H9 (cell line): ENCODE results near the gene CENPC. TPM values are rescaled to one million over a fixed set of nuclear protein-coding genes. Genes with fewer than 3 reads are reported as not detected.
"Not testable (repeated sequence)": the region's sequence is repeated elsewhere in the genome, so short reads cannot be mapped to it uniquely, and the experiment has no call there.

Experiments used
- DNase-seq: peaks from one replicate; pipeline ENCODE4 v3.0.0-alpha.2; 2017
- H2AFZ ChIP-seq: one replicate; pipeline ENCODE4 v1.6.1; 2013; ENCODE audit warnings: mild to moderate bottlenecking, low read length, control low read depth, moderate library complexity
- H2AK5ac ChIP-seq: 2 replicates; pipeline ENCODE4 v1.6.1; 2013; ENCODE audit warnings: low read length, control low read depth, mixed read lengths; ENCODE audit not compliant: insufficient read length
- H2BK120ac ChIP-seq: one replicate; pipeline ENCODE4 v1.6.1; 2013; ENCODE audit warnings: low read depth, mild to moderate bottlenecking, low read length, control low read depth, inconsistent platforms; ENCODE audit not compliant: poor library complexity, severe bottlenecking
- H2BK12ac ChIP-seq: 2 replicates; pipeline ENCODE4 v1.6.1; 2013; ENCODE audit warnings: low read length, control low read depth, mixed read lengths, low read depth; ENCODE audit not compliant: insufficient read length
- H2BK15ac ChIP-seq: 2 replicates; pipeline ENCODE4 v1.6.1; 2013; ENCODE audit warnings: low read depth, low read length, control low read depth
- H2BK20ac ChIP-seq: one replicate; pipeline ENCODE4 v1.6.1; 2013; ENCODE audit warnings: low read depth, mild to moderate bottlenecking, low read length, control low read depth, inconsistent platforms; ENCODE audit not compliant: poor library complexity, severe bottlenecking
- H2BK5ac ChIP-seq: 2 replicates; pipeline ENCODE4 v1.6.1; 2013; ENCODE audit warnings: low read length, control low read depth, mixed read lengths; ENCODE audit not compliant: insufficient read length
- H3K14ac ChIP-seq: 2 replicates; pipeline ENCODE4 v1.6.1; 2013; ENCODE audit warnings: low read length, control low read depth; ENCODE audit not compliant: insufficient read depth
- H3K18ac ChIP-seq: 2 replicates; pipeline ENCODE4 v1.6.1; 2013; ENCODE audit warnings: low read depth, mild to moderate bottlenecking, mixed read lengths, low read length, control low read depth; ENCODE audit not compliant: insufficient read length
- H3K23ac ChIP-seq: 2 replicates; pipeline ENCODE4 v1.6.1; 2013; ENCODE audit warnings: low read length, control low read depth, mixed read lengths, low read depth; ENCODE audit not compliant: insufficient read length
- H3K23me2 ChIP-seq: 2 replicates; pipeline ENCODE4 v1.6.1; 2013; ENCODE audit warnings: low read depth, mild to moderate bottlenecking, mixed read lengths, low read length, control low read depth; ENCODE audit not compliant: insufficient read length, poor library complexity, severe bottlenecking
- H3K27ac ChIP-seq: 2 replicates; pipeline ENCODE4 v1.5.1; 2013; ENCODE audit warnings: low read length, control low read depth, mixed read lengths, low read depth; ENCODE audit not compliant: insufficient read length
- H3K27me3 ChIP-seq: 2 replicates; pipeline ENCODE4 v1.6.1; 2013; ENCODE audit warnings: low read length, control low read depth, inconsistent platforms; ENCODE audit not compliant: insufficient read depth
- H3K4ac ChIP-seq: 2 replicates; pipeline ENCODE4 v1.6.1; 2013; ENCODE audit warnings: low read depth, mild to moderate bottlenecking, control low read depth, inconsistent platforms, low read length, moderate library complexity
- H3K4me1 ChIP-seq: 2 replicates; pipeline ENCODE4 v1.6.1; 2013; ENCODE audit warnings: low read length, control low read depth, inconsistent platforms; ENCODE audit not compliant: insufficient read depth
- H3K4me2 ChIP-seq: 2 replicates; pipeline ENCODE4 v1.6.1; 2013; ENCODE audit warnings: low read length, control low read depth, mixed read lengths; ENCODE audit not compliant: insufficient read length, insufficient read depth
- H3K56ac ChIP-seq: 2 replicates; pipeline ENCODE4 v1.6.1; 2013; ENCODE audit warnings: low read depth, mild to moderate bottlenecking, mixed read lengths, low read length, control low read depth; ENCODE audit not compliant: insufficient read length
- H3K79me1 ChIP-seq: 2 replicates; pipeline ENCODE4 v1.6.1; 2013; ENCODE audit warnings: low read depth, mild to moderate bottlenecking, moderate library complexity, low read length, control low read depth, inconsistent platforms; ENCODE audit not compliant: insufficient read depth, poor library complexity, severe bottlenecking
- H3K79me2 ChIP-seq: 2 replicates; pipeline ENCODE4 v1.6.1; 2013; ENCODE audit warnings: low read length, control low read depth, inconsistent platforms; ENCODE audit not compliant: insufficient read depth
- H3K9ac ChIP-seq: 2 replicates; pipeline ENCODE4 v1.6.1; 2013; ENCODE audit warnings: low read length, control low read depth, mixed read lengths; ENCODE audit not compliant: insufficient read length; ENCODE audit errors: extremely low read depth
- H3K9me3 ChIP-seq: one replicate; pipeline ENCODE4 v1.6.1; 2013; ENCODE audit warnings: low read depth, low read length, inconsistent platforms; ENCODE audit not compliant: control insufficient read depth
- H3T11ph ChIP-seq: one replicate; pipeline ENCODE4 v1.6.1; 2013; ENCODE audit warnings: mild to moderate bottlenecking, low read length, control low read depth, inconsistent platforms
- H4K20me1 ChIP-seq: one replicate; pipeline ENCODE4 v1.6.1; 2013; ENCODE audit not compliant: control insufficient read depth, insufficient read length, insufficient read depth
- H4K5ac ChIP-seq: 2 replicates; pipeline ENCODE4 v1.6.1; 2013; ENCODE audit warnings: low read depth, mild to moderate bottlenecking, mixed read lengths, low read length, control low read depth; ENCODE audit not compliant: insufficient read length
- H4K8ac ChIP-seq: replicated peaks from 2 replicates; pipeline ENCODE4 v1.6.1; 2013; ENCODE audit warnings: low read length, control low read depth, mixed read lengths, low read depth; ENCODE audit not compliant: insufficient read length
- H4K91ac ChIP-seq: 2 replicates; pipeline ENCODE4 v1.6.1; 2013; ENCODE audit warnings: low read depth, mild to moderate bottlenecking, moderate library complexity, mixed read lengths, low read length, control low read depth; ENCODE audit not compliant: insufficient read length
- H3K27ac Mint-ChIP-seq, 3 experiments: 2 replicates in 2 of 3; 3 replicates in 1 of 3; pipeline ENCODE4 v1.8.0; 2020 to 2021; ENCODE audit warnings: mixed read lengths in 3 of 3, mild to moderate bottlenecking in 1 of 3, moderate library complexity in 1 of 3
- H3K27me3 Mint-ChIP-seq: 2 replicates; pipeline ENCODE4 v1.8.0; 2021; ENCODE audit warnings: low read depth, mild to moderate bottlenecking, moderate library complexity, mixed read lengths
- H3K36me3 Mint-ChIP-seq, 3 experiments: 2 replicates in 2 of 3; 3 replicates in 1 of 3; pipeline ENCODE4 v1.8.0; 2020 to 2021; ENCODE audit warnings: low read depth in 3 of 3, mixed read lengths in 3 of 3; ENCODE audit not compliant: insufficient read depth in 1 of 3
- H3K4me1 Mint-ChIP-seq, 2 experiments: 2 replicates each; pipeline ENCODE4 v1.8.0; 2020; ENCODE audit warnings: mixed read lengths in 2 of 2
- H3K4me3 Mint-ChIP-seq, 2 experiments: 2 replicates in 1 of 2; 3 replicates in 1 of 2; pipeline ENCODE4 v1.8.0; 2020 to 2021; ENCODE audit warnings: mild to moderate bottlenecking in 2 of 2, mixed read lengths in 2 of 2, moderate library complexity in 1 of 2
- H3K9me3 Mint-ChIP-seq, 2 experiments: 2 replicates in 1 of 2; 3 replicates in 1 of 2; pipeline ENCODE4 v1.8.0; 2020; ENCODE audit warnings: mild to moderate bottlenecking in 2 of 2, mixed read lengths in 2 of 2, moderate library complexity in 1 of 2
- WGBS: extraction: QIAGEN DNeasy Blood & Tissue Kit; methylation state at CpG from one replicate; pipeline ENCODE4 v1.1.7; 2013; ENCODE audit warnings: missing lambda C conversion rate, low lambda C conversion rate, mixed read lengths; ENCODE audit not compliant: insufficient read length; ENCODE audit errors: extremely low coverage; 5-methylcytosine and 5-hydroxymethylcytosine counted together
- total RNA-seq: library from RNA; stranded (reverse); gene quantifications from 2 replicates; pipeline ENCODE4 v1.2.1, GENCODE V29; 2021
- TF ChIP-seq, protein P1 (sequence below): fragments of 200-600 bp; sonication (generic); conservative IDR thresholded peaks from 3 replicates; pipeline ENCODE4 v1.8.0; 2021; ENCODE audit warnings: antibody characterized with exemption, mild to moderate bottlenecking

CENPC gene
- total RNA-seq, 1 experiment from 2014 or later = 18.8 TPM

- Histone ChIP-seq H3K23me2 (no peaks in the 10 kb centered on the region), H3K27me3 (no peaks in the 10 kb centered on the region), H2BK5ac (no peak overlapping the region), H3K9me3 (no peaks in the 10 kb centered on the region), H4K8ac (no peak overlapping the region), H4K20me1 (no peaks in the 10 kb centered on the region), H3K4me2 (no peak overlapping the region), H4K91ac (no peak overlapping the region), H2AK5ac (no peak overlapping the region), H2BK12ac (no peak overlapping the region), H3K18ac (no peak overlapping the region), H3K9ac (no peak overlapping the region), H2BK15ac (no peak overlapping the region), H3K4ac (no peak overlapping the region), H3K4me1 (no peaks in the 10 kb centered on the region), H3K23ac (no peak overlapping the region), H3K56ac (no peak overlapping the region), H3K27ac (no peak overlapping the region), H3K14ac (no peak overlapping the region), H2BK120ac (no peak overlapping the region), H4K5ac (no peak overlapping the region), H3K79me1 (no peaks in the 10 kb centered on the region), H3T11ph (no peak overlapping the region), H2AFZ (no peak overlapping the region), H2BK20ac (no peak overlapping the region), H3K79me2 (no peaks in the 10 kb centered on the region)
- Mint-ChIP-seq H3K4me3 (no peak overlapping the region), H3K27ac (no peak overlapping the region), H3K4me1 (no peaks in the 10 kb centered on the region), H3K36me3 (peaks cover 2 to 18% (median 13%) of the 10 kb centered on the region in 3 experiments), H3K27me3 (no peaks in the 10 kb centered on the region), H3K9me3 (peaks cover 4% of the 10 kb centered on the region in 2 experiments; a peak in 3 of 5 replicates)
- WGBS = no CpG with 5 or more reads among the region's 1 CpG
- TF ChIP-seq, protein P1, sequence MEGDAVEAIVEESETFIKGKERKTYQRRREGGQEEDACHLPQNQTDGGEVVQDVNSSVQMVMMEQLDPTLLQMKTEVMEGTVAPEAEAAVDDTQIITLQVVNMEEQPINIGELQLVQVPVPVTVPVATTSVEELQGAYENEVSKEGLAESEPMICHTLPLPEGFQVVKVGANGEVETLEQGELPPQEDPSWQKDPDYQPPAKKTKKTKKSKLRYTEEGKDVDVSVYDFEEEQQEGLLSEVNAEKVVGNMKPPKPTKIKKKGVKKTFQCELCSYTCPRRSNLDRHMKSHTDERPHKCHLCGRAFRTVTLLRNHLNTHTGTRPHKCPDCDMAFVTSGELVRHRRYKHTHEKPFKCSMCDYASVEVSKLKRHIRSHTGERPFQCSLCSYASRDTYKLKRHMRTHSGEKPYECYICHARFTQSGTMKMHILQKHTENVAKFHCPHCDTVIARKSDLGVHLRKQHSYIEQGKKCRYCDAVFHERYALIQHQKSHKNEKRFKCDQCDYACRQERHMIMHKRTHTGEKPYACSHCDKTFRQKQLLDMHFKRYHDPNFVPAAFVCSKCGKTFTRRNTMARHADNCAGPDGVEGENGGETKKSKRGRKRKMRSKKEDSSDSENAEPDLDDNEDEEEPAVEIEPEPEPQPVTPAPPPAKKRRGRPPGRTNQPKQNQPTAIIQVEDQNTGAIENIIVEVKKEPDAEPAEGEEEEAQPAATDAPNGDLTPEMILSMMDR = no peak
- DNase-seq = no peak
These were observed 98.5 kb downstream of the CENPC start for GRCh38 chr4:67446811-67447210.

DNA sequence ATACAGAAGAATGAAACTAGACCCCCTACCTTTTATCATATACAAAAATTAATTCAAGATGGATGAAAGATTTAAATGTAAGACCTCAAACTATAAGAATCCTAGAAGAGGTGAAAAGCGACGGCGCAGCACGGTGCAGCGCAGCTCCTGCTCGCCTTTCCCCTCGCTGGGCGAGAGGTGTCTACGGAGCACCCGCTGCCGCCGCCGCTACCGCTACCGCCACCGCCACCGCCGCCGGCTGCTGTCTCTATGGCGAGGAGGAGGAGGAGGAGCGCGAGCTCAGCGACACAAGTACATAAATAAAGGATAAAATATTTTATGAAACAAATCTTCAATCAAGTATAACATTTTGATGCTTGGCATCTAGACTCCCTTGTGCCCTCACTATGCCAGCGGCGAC lies 99.4 kb downstream of the CENPC start:
- DNase-seq, H3K4ac ChIP-seq, H2BK20ac ChIP-seq, H3K27ac Mint-ChIP-seq, H2AFZ ChIP-seq, H3T11ph ChIP-seq, H3K27ac ChIP-seq, H3K27me3 ChIP-seq, H4K91ac ChIP-seq, H3K79me2 ChIP-seq, H3K4me3 Mint-ChIP-seq, H3K9ac ChIP-seq, H2BK12ac ChIP-seq, H3K23me2 ChIP-seq, H3K14ac ChIP-seq, H3K23ac ChIP-seq, H3K4me1 Mint-ChIP-seq, H4K5ac ChIP-seq, H3K4me2 ChIP-seq, H3K27me3 Mint-ChIP-seq, H3K9me3 ChIP-seq, H3K9me3 Mint-ChIP-seq, H4K20me1 ChIP-seq, H3K18ac ChIP-seq, H3K79me1 ChIP-seq, H2AK5ac ChIP-seq, H2BK120ac ChIP-seq, H3K4me1 ChIP-seq, H2BK15ac ChIP-seq, H3K56ac ChIP-seq, H2BK5ac ChIP-seq, H4K8ac ChIP-seq: not testable (repeated sequence)
- WGBS = no CpG with 5 or more reads among the region's 25 CpGs
- H3K36me3 Mint-ChIP-seq = peaks cover 3 to 22% (median 18%) of the 10 kb centered on the region in 3 experiments
